Heart right ventricle (tissue), 16 donors: ENCODE data around the gene KCNN3. TPM values are rescaled to one million over a fixed set of nuclear protein-coding genes. Genes with fewer than 3 reads are reported as not detected.

Experiments used
- ATAC-seq, 8 donors: fragments of 200-7000 bp; cut with Tn5 transposase; one replicate each; pipeline ENCODE4 v1.9.1; 2020; ENCODE audit warnings: mild to moderate bottlenecking in 8 of 8, moderate library complexity in 8 of 8, moderate number of reproducible peaks in 1 of 8
- DNase-seq, 2 donors: peaks; one replicate each; pipeline ENCODE4 v3.0.0-alpha.2; 2020
- H3K27ac ChIP-seq, 10 donors: fragments of 200-600 bp; sonication (generic) in 2 of 10; one replicate each; pipeline versions ENCODE4 v1.5.0 to v1.8.0; 2020 to 2022; ENCODE audit warnings: mild to moderate bottlenecking in 3 of 10
- H3K27me3 ChIP-seq, 7 donors: fragments of 200-600 bp; one replicate each; pipeline ENCODE4 v1.8.0; 2021 to 2022; ENCODE audit warnings: mild to moderate bottlenecking in 2 of 7
- H3K36me3 ChIP-seq, 9 donors: fragments of 200-600 bp; sonication (generic) in 1 of 9; one replicate each; pipeline versions ENCODE4 v1.5.0 to v1.8.0; 2020 to 2022; ENCODE audit warnings: mild to moderate bottlenecking in 2 of 9
- H3K4me1 ChIP-seq, 9 donors: fragments of 200-600 bp; sonication (generic) in 1 of 9; one replicate each; pipeline versions ENCODE4 v1.5.0 to v1.8.0; 2020 to 2022; ENCODE audit warnings: mild to moderate bottlenecking in 4 of 9
- H3K4me3 ChIP-seq, 10 donors: fragments of 200-600 bp; sonication (generic) in 2 of 10; one replicate each; pipeline versions ENCODE4 v1.5.0 to v1.8.0; 2020 to 2022; ENCODE audit warnings: mild to moderate bottlenecking in 7 of 10, moderate library complexity in 2 of 10
- H3K9me3 ChIP-seq, 11 donors: fragments of 200-600 bp in 10 of 11; sonication (generic) in 2 of 11; one replicate each; pipeline versions ENCODE4 v1.5.0 to v1.8.0; 2013 to 2022; ENCODE audit warnings: mild to moderate bottlenecking in 2 of 11, control low read depth in 1 of 11, moderate library complexity in 1 of 11
- WGBS, 2 donors: extraction: QIAGEN DNeasy Blood & Tissue Kit; methylation state at CpG; one replicate each; pipeline ENCODE4 v1.1.7; 2013; ENCODE audit warnings: inconsistent platforms in 1 of 2; 5-methylcytosine and 5-hydroxymethylcytosine counted together
- intact Hi-C, 10 donors: fragments of 100-400 bp; cut with DNase I; formaldehyde crosslinking; loops; one replicate each; pipeline versions ENCODE4 v1.11.1 to v1.14.2; 2022
- polyA plus RNA-seq, 2 donors: library from polyadenylated mRNA; stranded (reverse); fragments of 200-250 nt; gene quantifications; one replicate each; pipeline ENCODE4 v1.2.3, GENCODE V29; 2013
- total RNA-seq, 10 donors: library from RNA; stranded (reverse); fragmentation: NEBNext Ultra II Directional in 3 of 10; extraction: Animal tissue kit (Norgen Biotek cat#: 25700) in 3 of 10; gene quantifications; one replicate each; pipeline versions ENCODE4 v1.2.1 to v1.2.4, GENCODE V29; 2021 to 2023
- TF ChIP-seq, protein P1 (sequence below), 9 donors: fragments of 200-600 bp; sonication (generic) in 2 of 9; IDR thresholded peaks; one replicate each; pipeline versions ENCODE4 v1.5.0 to v1.8.0; 2021 to 2022; ENCODE audit warnings: antibody characterized with exemption in 9 of 9, mild to moderate bottlenecking in 5 of 9, moderate library complexity in 1 of 9
- donor health status: Arrhythmogenic right ventricular cardiomyopathy.
- donor health status: ischemic (EF 13 %, LVEDD 7.1; RV severe dilation, severe dysfunction).
- donor health status: healthy with polysubstance abuse.
- donor health status: DM: no; HTN: yes; CAD: no.
- donor health status: DM: no; HTN: no; CAD: no.
- donor health status: ischemic (EF 25% LVEDD 6.9; RV normal size, moderate dysfunction).
- donor health status: ischemic (EF 25% LVEDD 5.7; RV mildly dilated, moderate dysfunction).
- donor health status: healthy.
- donor health status: DM: yes; HTN: yes; CAD: no.
- donor health status: Ischemic cardiomyopathy.
- donor health status: ischemic (EF 35%, LVEDD 5.7; RV mildly dilated, moderate dysfunction).
- donor health status: nonischemic (EF 11% LVEDD 7.7; RV severe dilation, severe dysfunction).
- donor health status: DM: yes; HTN: yes; CAD: no.
- donor health status: PGD.
- donor health status: ischemic (EF 29% LVEDD 5.4; RV normal size, mild dysfunction).
- donor health status: nonischemic (EF 23%, LVEDD 6.1; RV moderate dilation, normal function).

The KCNN3 gene
- total and polyA plus RNA-seq, 12 donors, result 0.17 to 5.9 (median 2.6) TPM

DNA sequence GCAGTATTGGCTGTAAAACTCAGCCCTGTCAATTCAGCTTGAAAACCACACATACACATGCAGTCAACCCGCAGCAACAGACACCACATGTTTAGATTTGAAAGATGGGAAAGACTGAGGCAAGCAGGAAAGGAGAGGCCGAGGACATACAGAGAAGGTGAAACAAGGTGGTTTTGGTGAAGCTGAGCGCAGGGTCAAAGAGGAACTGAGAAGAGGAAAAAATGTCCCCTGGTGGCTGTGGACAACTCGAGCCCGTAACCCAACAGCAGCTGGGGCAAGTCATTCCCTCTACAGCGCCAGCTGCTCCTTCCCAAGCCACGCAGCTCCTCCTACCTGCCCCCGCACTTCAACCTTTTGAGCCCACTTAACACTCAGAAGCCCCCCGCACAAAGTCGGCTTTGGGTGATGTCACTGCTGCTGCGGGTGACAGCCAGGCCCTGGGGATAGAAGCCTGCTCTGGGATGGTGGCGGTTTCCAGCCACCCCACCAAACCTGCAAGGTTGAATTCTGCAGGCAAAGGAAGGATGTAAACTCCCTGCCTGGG, 63.0 kb downstream of the KCNN3 start:
- 67% methylated on average over 12 of the region's 12 CpGs for WGBS, 2 donors
- H3K27me3 ChIP-seq, result peaks cover 0 to 5% (median 0%) of the 10 kb centered on the region in 7 donors
- no peak for DNase-seq
- H3K4me3 ChIP-seq, result no peak overlapping the region
- H3K27ac ChIP-seq, result peak overlapping the region in 2 of 10 donors; percentile 35 to 71
- H3K36me3 ChIP-seq, result no peaks in the 10 kb centered on the region
- ATAC-seq, result no peak
- TF ChIP-seq, protein P1, sequence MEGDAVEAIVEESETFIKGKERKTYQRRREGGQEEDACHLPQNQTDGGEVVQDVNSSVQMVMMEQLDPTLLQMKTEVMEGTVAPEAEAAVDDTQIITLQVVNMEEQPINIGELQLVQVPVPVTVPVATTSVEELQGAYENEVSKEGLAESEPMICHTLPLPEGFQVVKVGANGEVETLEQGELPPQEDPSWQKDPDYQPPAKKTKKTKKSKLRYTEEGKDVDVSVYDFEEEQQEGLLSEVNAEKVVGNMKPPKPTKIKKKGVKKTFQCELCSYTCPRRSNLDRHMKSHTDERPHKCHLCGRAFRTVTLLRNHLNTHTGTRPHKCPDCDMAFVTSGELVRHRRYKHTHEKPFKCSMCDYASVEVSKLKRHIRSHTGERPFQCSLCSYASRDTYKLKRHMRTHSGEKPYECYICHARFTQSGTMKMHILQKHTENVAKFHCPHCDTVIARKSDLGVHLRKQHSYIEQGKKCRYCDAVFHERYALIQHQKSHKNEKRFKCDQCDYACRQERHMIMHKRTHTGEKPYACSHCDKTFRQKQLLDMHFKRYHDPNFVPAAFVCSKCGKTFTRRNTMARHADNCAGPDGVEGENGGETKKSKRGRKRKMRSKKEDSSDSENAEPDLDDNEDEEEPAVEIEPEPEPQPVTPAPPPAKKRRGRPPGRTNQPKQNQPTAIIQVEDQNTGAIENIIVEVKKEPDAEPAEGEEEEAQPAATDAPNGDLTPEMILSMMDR (IDR thresholded peaks at IDR 0.05), result no peak
- no peaks in the 10 kb centered on the region for H3K9me3 ChIP-seq
- intact Hi-C loops, result loop anchor here in 1 of 10 donors (5.0 kb wide), 1 partner anchor 60 kb away; no protein-coding TSS in a partner anchor
- peaks cover 15 to 61% (median 39%) of the 10 kb centered on the region in 9 donors for H3K4me1 ChIP-seq

DNA sequence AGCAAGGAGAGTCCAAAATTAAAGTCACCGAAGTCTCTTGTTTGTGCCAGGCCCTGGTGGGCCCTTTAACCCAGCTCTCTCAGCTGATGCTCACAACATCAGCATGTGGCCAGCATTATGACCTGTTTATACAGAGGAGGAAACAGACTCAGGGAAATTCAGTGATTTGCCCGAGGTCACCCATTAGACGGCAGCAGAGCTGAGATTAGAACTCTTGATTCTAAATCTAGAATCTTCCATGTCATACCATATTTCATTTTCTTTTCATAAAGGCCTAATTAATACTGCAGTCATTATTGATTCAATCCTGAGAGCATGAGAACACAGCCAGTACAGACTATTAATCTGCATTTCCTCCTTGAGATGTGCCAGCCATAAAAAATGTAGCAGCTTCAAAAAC, 63.7 kb downstream of the KCNN3 start:
- WGBS, 2 donors, result 72 to 78% methylated on average over 3 of the region's 3 CpGs
- DNase-seq (no peak), ATAC-seq (no peak)
- TF ChIP-seq, protein P1 (IDR thresholded peaks at IDR 0.05), result no peak
- no peaks in the 10 kb centered on the region for H3K36me3 ChIP-seq
- intact Hi-C loops, result loop anchor here in 1 of 10 donors (5.0 kb wide), 1 partner anchor 61 kb away; no protein-coding TSS in a partner anchor
- H3K27me3 ChIP-seq, result peaks cover 0 to 5% (median 0%) of the 10 kb centered on the region in 7 donors
- no peak overlapping the region for H3K4me3 ChIP-seq
- H3K4me1 ChIP-seq, result peaks cover 15 to 61% (median 39%) of the 10 kb centered on the region in 9 donors
- H3K9me3 ChIP-seq, result no peaks in the 10 kb centered on the region
- H3K27ac ChIP-seq, result peak overlapping the region in 1 of 10 donors; percentile 35

DNA sequence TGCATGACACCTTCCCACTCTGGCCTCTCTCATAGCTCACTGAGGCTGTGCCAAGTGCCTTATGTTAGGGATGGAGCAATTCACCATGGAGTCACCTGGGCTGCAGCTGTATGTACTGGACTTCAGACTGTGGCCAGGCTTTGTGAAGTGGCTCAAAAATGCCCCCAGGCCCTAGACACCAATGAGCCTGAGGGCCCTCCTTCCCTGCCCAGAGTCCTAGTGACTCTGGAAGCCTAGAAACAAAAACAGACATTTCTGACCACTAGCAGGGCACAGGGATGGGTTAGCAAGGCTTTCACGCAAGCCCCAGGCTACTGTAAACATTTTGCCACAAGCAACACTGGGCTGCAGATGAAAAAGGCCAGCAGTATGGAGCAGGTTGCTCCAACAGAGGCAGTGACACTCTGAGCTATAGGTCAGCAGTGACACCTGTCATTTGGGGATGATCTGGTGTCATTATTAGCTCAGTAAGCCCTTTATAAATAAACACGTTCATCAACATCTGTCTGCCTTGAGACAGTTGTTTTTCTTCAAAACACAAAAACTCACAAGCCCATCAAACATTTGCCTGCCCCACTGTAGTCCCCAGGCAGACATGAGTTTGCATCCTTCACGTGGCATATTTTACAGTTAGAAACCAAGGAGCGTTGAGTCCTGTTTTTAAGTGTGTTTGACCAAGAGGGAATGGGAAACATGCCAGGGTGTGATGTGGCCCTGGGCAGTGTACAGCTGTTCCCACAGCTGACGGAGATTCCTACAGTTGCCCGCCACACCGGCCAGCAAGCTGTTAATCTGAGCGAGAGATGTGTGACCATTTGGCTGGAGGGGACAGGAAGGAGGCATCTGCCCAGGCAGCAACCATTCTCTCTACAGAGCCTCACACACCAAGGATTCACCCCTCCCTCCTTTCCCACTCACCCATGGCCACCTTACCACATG, 66.8 kb downstream of the KCNN3 start:
- no peaks in the 10 kb centered on the region for H3K9me3 ChIP-seq
- peak in 1 of 8 donors; percentile 4 for ATAC-seq
- intact Hi-C loops, result no loop called here
- peaks cover 4 to 31% (median 17%) of the 10 kb centered on the region in 9 donors for H3K4me1 ChIP-seq
- no peaks in the 10 kb centered on the region for H3K36me3 ChIP-seq
- no peak for DNase-seq
- no peak overlapping the region for H3K4me3 ChIP-seq
- TF ChIP-seq, protein P1 (IDR thresholded peaks at IDR 0.05), result no peak
- 79 to 83% methylated on average over 8 of the region's 8 CpGs for WGBS, 2 donors
- H3K27me3 ChIP-seq, result peaks cover 0 to 5% (median 0%) of the 10 kb centered on the region in 7 donors
- no peak overlapping the region for H3K27ac ChIP-seq

DNA sequence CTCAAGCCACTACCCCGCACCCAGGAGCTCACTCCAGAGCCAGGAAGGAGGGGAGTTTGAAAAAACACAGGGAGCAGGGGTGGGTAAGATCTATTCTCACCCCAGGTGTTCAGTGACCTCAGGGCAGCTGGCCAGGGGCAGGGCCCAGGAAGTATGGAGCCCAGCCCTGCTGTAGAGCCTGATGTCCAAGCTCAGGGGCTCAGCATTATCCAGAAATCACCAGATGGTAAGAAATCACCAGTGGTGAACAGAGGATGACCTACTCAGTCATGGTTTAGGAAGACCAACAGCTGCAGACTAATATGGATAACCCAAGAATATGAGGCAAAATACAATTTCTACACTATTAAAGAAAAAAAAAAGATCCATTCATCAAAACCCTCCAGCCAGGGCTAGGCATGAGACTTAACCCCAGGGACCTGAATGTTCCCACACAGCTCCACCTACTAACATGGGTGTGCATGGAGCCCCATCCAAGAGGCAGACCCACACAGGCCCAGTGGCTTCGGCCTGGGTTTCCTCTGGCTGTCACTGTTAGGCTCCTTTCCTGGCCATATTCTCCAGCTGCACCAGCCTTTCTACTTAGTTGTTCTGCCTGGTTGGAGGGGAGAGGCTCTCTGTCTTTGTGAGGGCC, 67.6 kb downstream of the KCNN3 start:
- intact Hi-C loops, result no loop called here
- TF ChIP-seq, protein P1 (IDR thresholded peaks at IDR 0.05), result no peak
- Histone ChIP-seq H3K27ac (no peak overlapping the region), H3K27me3 (peaks cover 0 to 5% (median 0%) of the 10 kb centered on the region in 7 donors), H3K36me3 (no peaks in the 10 kb centered on the region), H3K4me1 (peaks cover 4 to 25% (median 10%) of the 10 kb centered on the region in 9 donors), H3K9me3 (no peaks in the 10 kb centered on the region), H3K4me3 (no peak overlapping the region)
- DNase-seq (no peak), ATAC-seq (peak in 5 of 8 donors; percentile 30 to 46 (median 37))
- WGBS, 2 donors, result 89 to 90% methylated on average over 2 of the region's 2 CpGs
